Amniotic epithelial cell (primary cell): ENCODE measurements around the gene PADI2.
A peak's percentile ranks its signal among the peaks of the same experiment; 100 is the strongest.

ENCODE experiments used
- DNase-seq: peaks from one replicate; pipeline ENCODE4 v3.0.0-alpha.2; 2010; ENCODE audit warnings: low read depth

Gene PADI2

GRCh38 chr1:17053685-17054410 is 65.4 kb downstream of the PADI2 start, which contains the start of gene SDHB:
Gene SDHB (minus strand): TSS chr1:17054032. CDS start chr1:17054019, 13 bp downstream.
- DNase-seq, result peak; percentile 97

- no peak for DNase-seq
Observed at GRCh38 chr1:17053086-17053684, 66.1 kb downstream of the PADI2 start.

- DNase-seq, result no peak
Observed at GRCh38 chr1:17052641-17053040, 66.6 kb downstream of the PADI2 start.

GRCh38 chr1:17052038-17052437 is 67.2 kb downstream of the PADI2 start:
- DNase-seq, result no peak

GRCh38 chr1:17047924-17048323 is 71.3 kb downstream of the PADI2 start:
- no peak for DNase-seq

- DNase-seq, result no peak
Observed at GRCh38 chr1:17046334-17046657, 73.0 kb downstream of the PADI2 start.

- DNase-seq, result peak; percentile 70
Observed at GRCh38 chr1:17045634-17046333, 73.5 kb downstream of the PADI2 start.

GRCh38 chr1:17045150-17045549 is 74.1 kb downstream of the PADI2 start:
- DNase-seq, result no peak

- DNase-seq, result no peak
Observed at GRCh38 chr1:17043676-17044075, 75.6 kb downstream of the PADI2 start.

- DNase-seq, result no peak
Observed at GRCh38 chr1:17040135-17040534, 79.1 kb downstream of the PADI2 start.

- no peak for DNase-seq
Observed at GRCh38 chr1:17039522-17039921, 79.7 kb downstream of the PADI2 start.

GRCh38 chr1:17033481-17033880 is 85.8 kb downstream of the PADI2 start:
- no peak for DNase-seq

- no peak for DNase-seq
Observed at GRCh38 chr1:17032741-17033140, 86.5 kb downstream of the PADI2 start.

- no peak for DNase-seq
Observed at GRCh38 chr1:17031436-17031835, 87.8 kb downstream of the PADI2 start.

- DNase-seq, result no peak
Observed at GRCh38 chr1:17030206-17030605, 89.0 kb downstream of the PADI2 start.

- DNase-seq, result no peak
Observed at GRCh38 chr1:17028662-17029188, 90.5 kb downstream of the PADI2 start.

GRCh38 chr1:17027900-17028299 is 91.4 kb downstream of the PADI2 start:
- DNase-seq, result no peak

- no peak for DNase-seq
Observed at GRCh38 chr1:17027403-17027802, 91.8 kb downstream of the PADI2 start.

- DNase-seq, result no peak
Observed at GRCh38 chr1:17024721-17025120, 94.5 kb downstream of the PADI2 start.

- DNase-seq, result no peak
Observed at GRCh38 chr1:17023573-17023972, 95.7 kb downstream of the PADI2 start.

GRCh38 chr1:17023102-17023501 is 96.1 kb downstream of the PADI2 start:
- DNase-seq, result no peak

GRCh38 chr1:17021896-17022295 is 97.4 kb downstream of the PADI2 start:
- no peak for DNase-seq

- no peak for DNase-seq
Observed at GRCh38 chr1:17020502-17020901, 98.7 kb downstream of the PADI2 start.
